Fibroblast of mammary gland (primary cell): ENCODE results near the gene CHRNB4.

ENCODE experiments used
- DNase-seq: peaks from one replicate; pipeline ENCODE4 v3.0.0-alpha.2; 2010; ENCODE audit warnings: low read depth
- H3K4me3 ChIP-seq: 2 replicates; pipeline ENCODE4 v1.5.1; 2011; ENCODE audit warnings: low read depth, mild to moderate bottlenecking, low read length, moderate library complexity; ENCODE audit not compliant: control insufficient read depth
- CTCF ChIP-seq: conservative IDR thresholded peaks from 2 replicates; pipeline ENCODE4 v1.5.1; 2011; ENCODE audit warnings: low read depth, low read length, inconsistent platforms; ENCODE audit not compliant: control insufficient read depth, insufficient read depth

CHRNB4 gene

DNA sequence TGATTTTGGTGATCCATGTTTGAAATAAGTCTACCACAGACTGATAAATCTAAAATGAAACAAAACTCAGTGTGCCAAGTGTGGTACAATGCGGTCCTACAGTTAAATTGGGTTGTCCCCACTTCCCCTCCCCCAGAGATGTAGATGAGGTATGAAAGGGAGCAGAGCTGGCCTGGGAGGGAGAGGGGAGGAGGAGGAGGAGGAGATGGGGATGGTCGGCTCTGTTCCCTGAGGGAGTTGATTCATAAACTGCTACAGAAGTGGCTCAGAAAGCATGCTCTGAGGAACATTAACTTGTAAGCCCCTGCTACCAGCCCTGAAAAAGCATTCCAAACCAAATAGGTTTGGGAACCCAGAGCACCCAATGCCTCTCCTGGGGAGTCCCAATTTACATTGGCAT lies 28.0 kb upstream of the CHRNB4 start:
- no peak for TF ChIP-seq CTCF

DNA sequence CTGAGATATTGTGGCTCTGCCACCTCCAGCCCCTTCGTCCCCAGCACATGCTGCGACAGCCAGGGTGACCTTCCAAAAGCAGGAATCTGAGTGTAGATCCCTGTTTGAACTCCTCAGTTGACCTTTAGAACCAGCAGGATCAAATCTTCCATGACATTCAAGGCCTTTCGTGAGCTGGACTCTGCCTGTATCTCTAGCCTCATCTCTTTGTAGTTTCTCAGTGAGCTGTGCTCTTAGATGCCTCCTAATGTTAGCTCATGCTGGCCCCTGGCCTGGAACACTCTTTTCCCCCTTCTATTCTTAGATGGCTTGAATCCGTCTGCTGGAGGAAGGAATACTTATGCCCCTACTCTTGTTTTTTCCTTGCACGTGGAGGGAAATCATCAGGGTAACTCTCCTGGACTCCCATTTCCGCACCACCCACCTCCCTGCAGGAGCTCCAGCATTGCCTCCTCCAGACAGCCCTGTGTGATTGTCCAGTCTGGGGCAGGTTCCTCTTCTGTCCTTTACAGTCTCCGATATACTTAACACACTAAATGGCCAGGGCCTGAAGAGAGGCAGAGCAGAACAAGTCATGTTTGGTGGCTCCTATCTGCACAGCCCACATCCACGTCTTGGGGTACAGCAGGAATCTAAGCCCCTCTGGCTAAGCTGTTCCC lies 26.7 kb upstream of the CHRNB4 start:
- no peak overlapping the region for H3K4me3 ChIP-seq
- DNase-seq = no peak
- TF ChIP-seq CTCF = no peak

More for the DNA sequence above, 28.0 kb upstream of the CHRNB4 start:
- no peak for DNase-seq
- no peak overlapping the region for H3K4me3 ChIP-seq

DNA sequence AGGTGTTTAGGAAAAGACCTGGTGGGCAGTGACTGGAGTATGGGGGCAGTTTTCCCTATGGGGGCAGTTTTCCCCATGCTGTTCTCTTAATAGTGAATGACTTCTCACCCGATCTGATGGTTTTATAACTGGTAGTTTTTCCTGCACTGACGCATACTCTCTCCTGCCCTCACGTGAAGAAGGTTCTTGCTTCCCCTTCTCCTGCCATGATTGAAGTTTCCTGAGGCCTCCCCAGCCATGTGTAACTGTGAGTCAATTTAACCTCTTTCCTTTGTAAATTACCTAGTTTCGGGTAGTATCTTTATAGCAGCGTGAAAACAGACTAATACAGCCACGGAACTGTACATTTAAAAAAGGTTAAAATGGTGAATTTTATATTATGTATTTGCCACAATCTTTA lies 25.0 kb upstream of the CHRNB4 start:
- no peak overlapping the region for H3K4me3 ChIP-seq
- TF ChIP-seq CTCF = no peak
- no peak for DNase-seq

- no peak for DNase-seq
- no peak overlapping the region for H3K4me3 ChIP-seq
- no peak for TF ChIP-seq CTCF
Measured at GRCh38 chr15:78663703-78664102, 22.7 kb upstream of the CHRNB4 start.

DNA sequence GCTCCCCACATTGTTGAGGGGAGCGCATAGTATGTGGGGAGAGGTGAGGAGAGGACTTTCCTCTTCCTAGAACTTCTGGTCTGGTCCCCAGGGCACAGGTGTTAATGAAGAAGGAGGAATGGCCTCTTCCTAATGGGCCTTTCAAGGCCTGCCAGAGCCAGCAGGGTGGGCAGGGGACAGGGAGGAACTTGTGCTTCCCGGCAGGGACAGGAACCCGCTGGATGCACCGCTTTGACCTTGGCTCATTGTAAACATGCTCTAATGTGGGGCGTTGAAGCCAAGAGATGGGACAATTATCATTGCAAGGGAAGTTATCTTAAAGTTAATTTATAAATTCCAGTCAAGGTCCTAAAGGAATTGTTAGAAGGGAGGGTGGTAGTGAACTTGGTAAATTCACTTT lies 21.0 kb upstream of the CHRNB4 start:
- DNase-seq = no peak
- no peak for TF ChIP-seq CTCF
- H3K4me3 ChIP-seq = no peak overlapping the region

DNA sequence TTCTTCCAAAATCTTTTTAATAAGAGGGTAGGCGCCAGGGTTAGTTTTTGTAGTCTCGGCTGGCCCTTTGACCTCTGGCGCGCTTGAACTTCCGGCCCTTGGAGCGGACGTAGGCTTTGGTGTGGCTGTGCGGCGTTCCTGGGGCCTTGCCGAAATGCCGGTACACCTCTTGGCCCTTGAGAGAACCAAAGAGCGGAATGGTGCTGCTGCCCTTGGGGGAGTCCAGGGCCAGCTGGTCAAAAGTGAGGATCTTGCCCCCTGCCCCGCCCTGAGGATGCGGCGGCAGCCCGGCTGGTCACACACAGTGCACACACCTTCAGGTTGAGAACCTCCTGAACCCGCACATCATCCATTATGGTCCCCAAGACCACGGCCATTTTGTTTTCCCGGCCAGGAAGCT lies 20.0 kb upstream of the CHRNB4 start:
- no peak overlapping the region for H3K4me3 ChIP-seq
- no peak for TF ChIP-seq CTCF
- DNase-seq = no peak

DNA sequence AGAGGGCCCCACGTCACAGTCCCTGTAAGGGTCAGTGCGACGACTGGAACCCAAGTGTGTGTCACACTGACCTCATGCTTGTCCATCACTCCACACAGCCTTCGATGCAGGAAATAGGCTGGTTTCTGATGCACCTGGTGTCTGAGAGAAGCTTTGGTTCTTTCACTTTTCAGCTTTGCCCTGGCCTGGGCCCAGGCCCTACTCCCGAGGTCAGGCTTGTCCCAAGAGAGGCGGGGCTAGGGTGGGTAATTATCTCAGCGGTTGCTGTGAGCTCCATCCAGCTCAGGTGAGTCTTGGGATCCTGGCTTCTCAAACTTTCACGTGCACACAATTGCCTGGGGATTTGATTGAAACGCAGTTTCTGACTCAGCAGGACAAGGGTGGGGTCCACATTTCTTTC lies 19.6 kb upstream of the CHRNB4 start:
- H3K4me3 ChIP-seq = no peak overlapping the region
- no peak for DNase-seq
- TF ChIP-seq CTCF = no peak
